ENCODE measurements around the gene JAKMIP1. TPM values are rescaled to one million over a fixed set of nuclear protein-coding genes. Genes with fewer than 3 reads are reported as not detected.

The JAKMIP1 gene
- total RNA-seq, 2 experiments from 2014 or later: 4.0 to 5.1 TPM

- CTCF ChIA-PET (ENCODE audit: unreplicated experiment): no interaction called here
These were observed 79.0 kb downstream of the JAKMIP1 start for GRCh38 chr4:6121276-6121850.

DNA sequence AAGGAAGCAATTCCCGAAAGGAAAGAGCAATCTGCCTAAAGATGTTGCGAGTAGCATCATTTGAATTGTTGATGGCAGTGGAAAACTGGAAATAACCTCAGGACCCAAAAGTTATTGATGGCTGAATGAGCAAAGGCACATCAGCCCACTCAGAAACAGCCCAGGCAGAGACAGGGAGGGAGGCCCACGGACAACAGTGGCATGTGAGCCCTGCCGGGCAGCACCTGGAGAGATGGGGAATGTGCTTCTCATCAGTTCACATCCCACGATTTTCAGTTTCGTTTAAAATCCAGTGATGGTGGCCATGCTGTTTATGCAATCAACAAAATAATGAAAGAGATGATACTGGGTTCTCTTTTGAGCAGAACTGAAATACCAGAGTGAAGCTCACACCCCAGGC, 80.0 kb downstream of the JAKMIP1 start:
- Histone ChIP-seq H3K9me2 (ENCODE audit: insufficient read depth, low read length) (no peaks in the 10 kb centered on the region), H2AFZ (ENCODE audit: low read length) (no peak overlapping the region), H3K27ac (ENCODE audit: low read depth, low read length, poor library complexity, severe bottlenecking) (no peak overlapping the region), H3K79me2 (ENCODE audit: insufficient read depth, low read depth, low read length) (no peaks in the 10 kb centered on the region), H3K4me2 (ENCODE audit: low read length) (no peak overlapping the region), H3K4me1 (ENCODE audit: insufficient read depth, low read length, poor library complexity, severe bottlenecking) (no peaks in the 10 kb centered on the region), H4K20me1 (ENCODE audit: insufficient read depth, low read length) (no peaks in the 10 kb centered on the region), H3K4me3 (ENCODE audit: low read depth, low read length, poor library complexity, severe bottlenecking) (no peak overlapping the region), H3K9me3 (ENCODE audit: low read length) (no peaks in the 10 kb centered on the region), H3K36me3 (ENCODE audit: insufficient read depth, low read length) (no peaks in the 10 kb centered on the region)
- no peak for DNase-seq (ENCODE audit: low spot score)
- CTCF ChIA-PET (ENCODE audit: unreplicated experiment): no interaction called here
- BruUV-seq (replicated peaks): no TSS peak
- intact Hi-C loops (cut with micrococcal nuclease; ENCODE audit: unreplicated experiment): no loop called here
- TF ChIP-seq EZH2phosphoT487 (IDR thresholded peaks at IDR 0.05; ENCODE audit: borderline replicate concordance, low read depth, low read length) (no peak), CTCF (conservative IDR thresholded peaks at IDR 0.05; ENCODE audit: low read length) (no peak)
- POLR2A ChIA-PET: interaction anchor here (0.7 kb wide), 1 partner anchor 53 kb away, joined by 3 read pairs; no protein-coding TSS in a partner anchor

More at GRCh38 chr4:6121276-6121850, 79.0 kb downstream of the JAKMIP1 start:
- Histone ChIP-seq H4K20me1 (ENCODE audit: insufficient read depth, low read length) (no peaks in the 10 kb centered on the region), H2AFZ (ENCODE audit: low read length) (no peak overlapping the region), H3K36me3 (ENCODE audit: insufficient read depth, low read length) (no peaks in the 10 kb centered on the region), H3K9me3 (ENCODE audit: low read length) (no peaks in the 10 kb centered on the region; the same call in 1 of the 2 replicates), H3K4me1 (ENCODE audit: insufficient read depth, low read length, poor library complexity, severe bottlenecking) (no peaks in the 10 kb centered on the region), H3K79me2 (ENCODE audit: insufficient read depth, low read depth, low read length) (no peaks in the 10 kb centered on the region), H3K9me2 (ENCODE audit: insufficient read depth, low read length) (no peaks in the 10 kb centered on the region), H3K27ac (ENCODE audit: low read depth, low read length, poor library complexity, severe bottlenecking) (no peak overlapping the region), H3K4me2 (ENCODE audit: low read length) (no peak overlapping the region), H3K4me3 (ENCODE audit: low read depth, low read length, poor library complexity, severe bottlenecking) (no peak overlapping the region)
- no peak for TF ChIP-seq CTCF (conservative IDR thresholded peaks at IDR 0.05; ENCODE audit: low read length)
- no peak for TF ChIP-seq EZH2phosphoT487 (IDR thresholded peaks at IDR 0.05; ENCODE audit: borderline replicate concordance, low read depth, low read length)
- intact Hi-C loops (cut with micrococcal nuclease; ENCODE audit: unreplicated experiment): no loop called here
- no TSS peak for BruUV-seq (replicated peaks)
- POLR2A ChIA-PET: no interaction called here
- DNase-seq (ENCODE audit: low spot score): no peak

DNA sequence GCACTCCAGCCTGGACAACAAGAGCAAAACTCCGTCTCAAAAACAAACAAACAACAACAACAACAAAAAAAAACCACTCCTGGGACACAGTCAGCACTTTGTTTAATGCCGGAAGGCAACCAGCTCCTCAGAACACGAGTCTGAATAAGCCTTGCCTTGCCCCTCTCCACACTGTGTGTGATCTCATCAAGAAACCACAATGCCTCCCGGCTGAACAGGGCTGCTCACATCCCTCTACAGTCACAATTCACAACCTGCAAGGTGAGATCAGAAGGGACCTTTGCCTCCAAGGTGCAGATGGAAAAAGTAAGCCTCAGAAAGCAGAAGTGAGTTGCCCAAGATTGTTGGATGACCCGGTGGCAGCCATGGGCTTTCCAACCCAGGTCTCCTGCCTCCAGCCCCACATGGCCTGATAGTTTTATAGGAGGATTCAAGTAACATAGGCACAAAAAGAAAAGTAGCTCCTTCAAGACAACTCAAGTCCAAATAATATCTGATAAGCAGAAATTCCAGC, 80.8 kb downstream of the JAKMIP1 start:
- BruUV-seq (replicated peaks): no TSS peak
- no peak overlapping the region for H2AFZ ChIP-seq (ENCODE audit: low read length)
- ChIA-PET CTCF (ENCODE audit: unreplicated experiment) (no interaction called here), POLR2A (interaction anchor here (0.7 kb wide), 2 partner anchors 31 to 684 kb away, joined by 4 read pairs; no protein-coding TSS in a partner anchor)
- H4K20me1 ChIP-seq (ENCODE audit: insufficient read depth, low read length): no peaks in the 10 kb centered on the region
- H3K4me1 ChIP-seq (ENCODE audit: insufficient read depth, low read length, poor library complexity, severe bottlenecking): no peaks in the 10 kb centered on the region
- H3K4me3 ChIP-seq (ENCODE audit: low read depth, low read length, poor library complexity, severe bottlenecking): no peak overlapping the region
- DNase-seq (ENCODE audit: low spot score): no peak
- no peak overlapping the region for H3K4me2 ChIP-seq (ENCODE audit: low read length)
- H3K79me2 ChIP-seq (ENCODE audit: insufficient read depth, low read depth, low read length): no peaks in the 10 kb centered on the region
- H3K9me3 ChIP-seq (ENCODE audit: low read length): no peaks in the 10 kb centered on the region
- TF ChIP-seq CTCF (conservative IDR thresholded peaks at IDR 0.05; ENCODE audit: low read length): no peak
- no peak for TF ChIP-seq EZH2phosphoT487 (IDR thresholded peaks at IDR 0.05; ENCODE audit: borderline replicate concordance, low read depth, low read length)
- no peak overlapping the region for H3K27ac ChIP-seq (ENCODE audit: low read depth, low read length, poor library complexity, severe bottlenecking)
- H3K36me3 ChIP-seq (ENCODE audit: insufficient read depth, low read length): no peaks in the 10 kb centered on the region
- intact Hi-C loops (cut with micrococcal nuclease; ENCODE audit: unreplicated experiment): no loop called here
- no peaks in the 10 kb centered on the region for H3K9me2 ChIP-seq (ENCODE audit: insufficient read depth, low read length)

All from OCI-LY7 (cell line).